Endothelial cell of umbilical vein (primary cell): ENCODE data around the gene DNAJC24.
A peak's percentile ranks its signal among the peaks of the same experiment; 100 is the strongest.

Experiments
- CTCF ChIP-seq, 2 donors: IDR thresholded peaks; 1 replicate in 1 of 2; 2 replicates in 1 of 2; pipeline ENCODE4 v1.5.1; 2011; ENCODE audit warnings: low read length in 2 of 2, mild to moderate bottlenecking in 2 of 2, moderate library complexity in 2 of 2, control low read depth in 1 of 2, inconsistent platforms in 1 of 2, low read depth in 1 of 2; ENCODE audit not compliant: insufficient read depth in 1 of 2; ENCODE audit errors: extremely low read depth in 1 of 2
- EZH2 ChIP-seq: IDR thresholded peaks from 2 replicates; pipeline ENCODE4 v1.6.1; 2012; ENCODE audit warnings: borderline replicate concordance, low read depth, mild to moderate bottlenecking, moderate library complexity, low read length, inconsistent platforms; ENCODE audit not compliant: severe bottlenecking
- JUN ChIP-seq: IDR thresholded peaks from 2 replicates; pipeline ENCODE4 v1.6.1; 2011; ENCODE audit warnings: borderline replicate concordance, low read depth; ENCODE audit not compliant: insufficient read length, insufficient read depth
- MYC ChIP-seq: IDR thresholded peaks from one replicate; pipeline ENCODE4 v1.6.1; 2011; ENCODE audit warnings: mild to moderate bottlenecking, low read depth, low read length
- POLR2A ChIP-seq: IDR thresholded peaks from 2 replicates; pipeline ENCODE4 v1.6.1; 2012; ENCODE audit warnings: low read depth, mild to moderate bottlenecking, control low read depth, low read length
- POLR2AphosphoS5 ChIP-seq: IDR thresholded peaks from 2 replicates; pipeline ENCODE4 v1.6.1; 2012; ENCODE audit warnings: low read depth, mild to moderate bottlenecking, control low read depth, low read length, moderate library complexity; ENCODE audit not compliant: insufficient read depth

GRCh38 chr11:31369348-31370329, at the start of gene DNAJC24, which contains the start of gene DCDC1:
- TF ChIP-seq POLR2A: peak; percentile 83
- peak; percentile 79 for TF ChIP-seq POLR2AphosphoS5
- no peak for TF ChIP-seq CTCF (IDR thresholded peaks at IDR 0.05; ENCODE audit: extremely low read depth in 1 of 2, insufficient read depth in 1 of 2, low read depth in 1 of 2, low read length in 2 of 2)
- no peak for TF ChIP-seq EZH2
- TF ChIP-seq MYC: no peak
- TF ChIP-seq JUN: no peak
